Umbilical cord (tissue), 2 donors: ENCODE results near the gene SATL1. TPM values are rescaled to one million over a fixed set of nuclear protein-coding genes. Genes with fewer than 3 reads are reported as not detected.
"Not testable (repeated sequence)": the region's sequence is repeated elsewhere in the genome, so short reads cannot be mapped to it uniquely, and the experiment has no call there.

Experiments used
- DNase-seq: peaks from one replicate; pipeline ENCODE4 v3.0.0-alpha.2; 2015; ENCODE audit warnings: low spot score
- total RNA-seq: library from RNA; depleted of rRNA; stranded (reverse); fragments of >200 nt; gene quantifications from one replicate; pipeline ENCODE4 v1.2.3, GENCODE V29; 2014; ENCODE audit warnings: low replicate concordance; ENCODE audit not compliant: insufficient read depth

SATL1 gene, protein sequence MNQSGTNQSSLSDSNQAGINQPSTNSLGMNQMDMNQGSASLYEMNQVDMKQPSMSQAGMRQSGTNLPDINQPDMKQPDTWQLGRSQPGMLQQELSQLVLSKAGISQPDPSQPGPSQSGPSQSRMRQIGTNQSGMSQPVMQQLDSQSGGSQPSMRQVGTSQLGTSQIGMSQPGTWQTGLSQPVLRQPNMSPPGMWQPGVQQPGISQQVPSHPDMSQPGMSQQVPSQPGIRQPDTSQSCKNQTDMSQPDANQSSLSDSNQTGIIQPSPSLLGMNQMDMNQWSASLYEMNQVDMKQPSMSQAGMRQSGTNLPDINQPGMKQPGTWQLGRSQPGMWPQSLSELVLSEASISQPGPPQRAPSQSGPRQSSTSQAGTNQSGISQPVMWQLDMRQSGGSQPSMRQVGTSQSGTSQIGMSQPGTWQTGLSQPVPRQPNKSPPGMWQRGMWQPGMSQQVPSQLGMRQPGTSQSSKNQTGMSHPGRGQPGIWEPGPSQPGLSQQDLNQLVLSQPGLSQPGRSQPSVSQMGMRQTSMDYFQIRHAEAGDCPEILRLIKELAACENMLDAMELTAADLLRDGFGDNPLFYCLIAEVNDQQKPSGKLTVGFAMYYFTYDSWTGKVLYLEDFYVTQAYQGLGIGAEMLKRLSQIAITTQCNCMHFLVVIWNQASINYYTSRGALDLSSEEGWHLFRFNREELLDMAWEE
- 4.3 TPM for total RNA-seq

DNA sequence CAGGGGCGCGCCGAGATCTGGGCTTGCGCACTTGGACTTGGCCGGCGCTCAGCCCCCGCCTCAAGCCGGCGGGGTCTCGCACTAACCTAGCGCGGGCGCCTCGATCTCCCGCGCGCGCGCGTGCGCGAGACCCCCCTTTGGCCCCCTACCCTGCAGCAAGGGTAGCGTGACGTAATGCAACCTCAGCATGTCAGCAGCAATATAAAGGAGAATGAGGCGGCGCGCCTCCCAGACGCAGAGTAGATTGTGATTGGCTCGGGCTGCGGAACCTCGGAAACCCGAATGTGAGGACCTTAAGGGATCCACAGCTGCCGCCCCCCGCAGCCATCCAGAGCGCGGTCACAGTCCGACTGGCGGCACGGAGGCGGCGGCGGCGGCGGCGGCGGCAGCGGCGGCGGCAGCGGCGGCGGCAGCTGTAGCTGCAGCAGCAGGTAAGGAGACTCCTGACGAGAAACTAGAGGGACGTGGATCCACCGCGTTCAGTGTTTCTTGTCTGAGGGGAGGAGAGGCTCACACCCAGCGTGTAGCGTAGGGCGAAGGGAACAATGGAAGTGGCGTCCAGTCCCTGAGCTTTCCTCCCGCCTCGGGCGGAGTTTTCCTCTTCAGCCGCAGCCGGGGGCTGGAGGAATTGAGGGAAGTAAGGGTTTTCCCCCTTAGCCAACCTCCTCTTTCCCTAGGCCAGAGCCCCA lies at the start of gene SATL1, which contains the start of gene ZNF711:
Gene SATL1 (minus strand): TSS at position 19 of the 689 bp plus-strand sequence. CDS start 134,811 bp downstream, outside the sequence.
Gene ZNF711 (plus strand): TSS at position 231 of the 689 bp plus-strand sequence. CDS start 3,582 bp downstream, outside the sequence.
- DNase-seq, result peak; percentile 79

GRCh38 chrX:85288992-85289723 lies 45.6 kb upstream of the SATL1 start:
- no peak for DNase-seq

DNA sequence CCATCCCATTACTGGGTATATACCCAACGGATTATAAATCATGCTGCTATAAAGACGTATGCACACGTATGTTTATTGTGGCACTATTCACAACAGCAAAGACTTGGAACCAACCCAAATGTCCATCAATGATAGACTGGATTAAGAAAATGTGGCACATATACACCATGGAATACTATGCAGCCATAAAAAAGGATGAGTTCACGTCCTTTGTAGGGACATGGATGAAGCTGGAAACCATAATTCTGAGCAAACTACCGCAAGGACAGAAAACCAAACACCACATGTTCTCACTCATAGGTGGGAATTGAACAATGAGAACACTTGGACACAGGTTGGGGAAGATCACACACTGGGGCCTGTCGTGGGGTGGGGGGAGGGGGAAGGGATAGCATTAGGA lies 41.7 kb upstream of the SATL1 start:
- DNase-seq, result not testable (repeated sequence)

DNA sequence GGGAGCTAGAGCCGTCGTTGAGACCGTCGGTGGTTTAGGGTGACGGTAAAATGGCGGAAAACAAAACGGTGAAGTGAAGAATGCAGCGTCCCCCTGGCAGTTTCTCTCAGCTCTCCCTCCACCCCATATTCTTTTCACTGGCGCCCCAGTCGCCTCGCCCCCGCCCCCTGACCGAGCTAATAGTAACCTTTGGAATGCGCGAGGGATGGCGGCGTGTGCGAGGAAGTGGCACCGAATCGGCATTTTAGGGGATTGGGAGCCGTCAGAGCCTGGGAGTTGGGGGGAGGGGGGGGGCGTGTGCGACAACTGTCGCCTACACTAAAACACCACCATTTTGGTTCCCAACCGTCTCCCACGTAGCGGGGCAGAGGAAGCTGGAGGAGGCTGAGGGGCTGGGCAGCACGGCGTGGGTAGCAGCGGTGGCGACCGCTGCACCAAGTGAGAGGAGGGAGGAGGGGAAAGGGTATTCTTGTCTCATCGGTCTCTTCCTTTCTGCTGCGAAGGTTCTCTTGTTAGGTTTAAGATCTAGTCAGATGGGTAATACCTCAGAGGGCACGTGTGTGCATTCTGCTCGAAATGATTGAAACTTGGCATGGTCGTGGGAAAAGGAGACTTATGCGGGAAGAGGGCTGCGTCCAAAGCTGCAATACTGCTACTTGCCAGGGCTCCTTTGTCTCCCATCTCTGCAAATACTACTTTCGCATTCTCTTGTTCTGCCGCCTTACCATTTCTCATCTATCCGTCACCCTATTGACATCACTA lies 1.1 kb upstream of the SATL1 start:
- DNase-seq, result peak; percentile 22

DNA sequence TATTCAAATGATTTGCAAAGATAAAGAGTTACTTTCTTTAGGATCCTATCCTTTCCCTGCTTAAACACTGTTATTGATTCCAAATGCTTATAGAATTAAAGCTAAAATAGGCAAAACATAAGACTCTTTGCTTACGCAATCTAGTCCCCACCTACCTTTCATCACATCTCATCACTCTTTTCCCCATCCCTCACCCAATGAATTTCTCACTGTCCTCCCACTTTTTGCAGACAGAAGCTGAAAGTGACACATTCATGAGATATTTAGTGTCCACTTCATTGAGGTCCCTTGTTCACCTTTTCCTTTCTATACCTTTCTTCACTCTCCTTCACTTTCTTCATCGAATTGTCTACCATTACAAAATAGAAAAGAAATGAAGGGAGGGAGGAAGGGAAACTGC lies 424 bp downstream of the SATL1 start:
- peak; percentile 0 for DNase-seq

DNA sequence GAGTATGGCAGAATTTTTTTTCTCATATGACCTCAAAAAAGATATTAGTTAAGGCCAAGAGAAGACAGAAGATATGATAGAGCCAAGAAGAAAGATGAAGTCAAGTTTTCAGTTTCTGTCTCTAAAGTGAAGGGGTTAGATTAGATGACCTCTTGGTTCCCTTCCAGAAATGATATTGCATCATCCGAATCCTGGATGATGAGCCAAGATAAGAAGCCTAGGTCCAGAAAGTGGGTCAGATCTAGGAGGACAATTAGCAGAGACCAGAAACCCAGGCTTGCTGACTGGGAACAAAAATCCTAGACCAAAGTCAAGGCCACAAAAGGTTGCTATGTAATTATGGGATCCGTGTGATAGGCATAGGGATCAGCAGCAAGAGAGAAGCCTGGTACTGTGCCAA lies 20.2 kb downstream of the SATL1 start:
- no peak for DNase-seq

- no peak for DNase-seq
Measured at GRCh38 chrX:85221361-85221760, 22.2 kb downstream of the SATL1 start.

GRCh38 chrX:85215946-85216345 lies 27.6 kb downstream of the SATL1 start:
- no peak for DNase-seq

DNA sequence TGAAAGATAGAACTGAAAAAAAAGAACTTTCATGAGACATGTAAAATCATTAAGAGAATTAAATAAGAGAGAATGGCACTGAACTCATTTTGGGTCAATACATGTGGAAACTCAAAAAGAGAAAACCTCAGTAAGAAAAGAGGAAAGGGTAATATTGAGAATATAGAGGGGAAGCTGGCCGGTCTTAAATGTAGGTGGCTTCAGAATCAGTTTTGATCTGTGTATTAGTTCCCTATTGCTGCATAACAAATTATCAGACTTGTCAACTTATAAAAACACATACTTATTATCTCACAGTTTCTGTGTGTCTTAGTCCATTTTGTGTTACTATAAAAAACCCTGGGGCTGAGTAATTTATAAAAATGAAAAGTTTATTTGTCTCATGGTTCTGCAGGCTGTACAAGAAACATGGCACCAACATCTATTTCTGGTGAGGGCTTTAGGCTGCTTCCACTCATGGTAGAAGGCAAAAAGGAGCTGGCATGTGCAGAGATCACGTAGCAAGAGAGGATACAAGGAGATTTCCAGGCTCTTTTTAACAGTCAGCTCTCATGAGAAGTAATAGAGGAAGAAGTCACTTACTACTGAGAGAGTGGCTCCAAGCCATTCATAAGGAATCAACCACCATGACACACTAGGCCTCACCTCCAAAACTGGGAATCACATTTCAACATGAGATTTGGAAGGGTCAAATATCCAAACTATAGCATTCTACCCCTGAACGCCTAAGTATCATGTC lies 29.6 kb downstream of the SATL1 start:
- DNase-seq, result no peak

DNA sequence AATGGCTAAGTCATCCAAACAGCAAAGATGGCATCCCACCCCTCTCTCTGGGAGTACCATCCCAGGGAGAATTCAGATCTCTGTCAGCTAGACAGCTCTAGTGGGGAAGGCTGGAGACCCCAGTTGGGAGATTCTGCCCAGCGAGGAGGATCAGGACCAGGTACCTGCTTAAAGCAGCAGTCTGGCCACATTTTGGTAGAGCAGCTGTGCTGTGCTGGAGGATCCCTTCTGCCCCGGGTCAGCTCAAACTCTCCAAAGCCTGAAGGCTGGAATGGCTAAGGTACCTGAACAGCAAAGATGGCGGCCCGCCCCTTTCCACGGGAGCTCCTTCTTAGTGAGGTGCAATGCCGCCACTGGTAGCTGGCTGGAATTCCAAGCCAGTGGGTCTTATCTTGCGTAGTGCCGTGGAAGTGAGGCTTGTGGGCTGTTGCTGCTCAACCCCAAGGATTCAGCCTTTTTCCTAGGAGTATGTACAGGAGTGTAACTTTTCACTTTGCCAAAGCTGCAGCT lies 40.1 kb downstream of the SATL1 start:
- DNase-seq, result no peak

DNA sequence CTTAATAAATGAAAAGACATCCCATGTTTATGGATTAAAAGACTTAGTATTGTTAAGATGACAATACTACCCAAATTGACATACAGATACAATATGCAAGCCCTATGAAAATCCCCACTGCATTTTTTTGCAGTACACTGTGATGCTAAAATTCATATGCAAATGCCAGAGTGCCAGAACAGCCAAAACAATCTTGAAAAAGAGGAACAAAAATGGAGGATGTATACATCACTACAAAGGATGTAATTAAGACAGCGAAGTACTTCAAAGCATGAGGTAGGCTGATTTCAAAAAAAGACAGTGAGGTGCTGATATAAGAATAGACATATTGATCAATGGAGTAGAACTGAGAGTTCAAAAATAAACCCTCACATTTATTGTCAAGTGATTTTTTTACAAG lies 47.3 kb downstream of the SATL1 start:
- no peak for DNase-seq

GRCh38 chrX:85159644-85160043 lies 83.9 kb downstream of the SATL1 start:
- DNase-seq, result no peak

- DNase-seq, result no peak
Measured at GRCh38 chrX:85140964-85141363, 102.6 kb downstream of the SATL1 start.

DNA sequence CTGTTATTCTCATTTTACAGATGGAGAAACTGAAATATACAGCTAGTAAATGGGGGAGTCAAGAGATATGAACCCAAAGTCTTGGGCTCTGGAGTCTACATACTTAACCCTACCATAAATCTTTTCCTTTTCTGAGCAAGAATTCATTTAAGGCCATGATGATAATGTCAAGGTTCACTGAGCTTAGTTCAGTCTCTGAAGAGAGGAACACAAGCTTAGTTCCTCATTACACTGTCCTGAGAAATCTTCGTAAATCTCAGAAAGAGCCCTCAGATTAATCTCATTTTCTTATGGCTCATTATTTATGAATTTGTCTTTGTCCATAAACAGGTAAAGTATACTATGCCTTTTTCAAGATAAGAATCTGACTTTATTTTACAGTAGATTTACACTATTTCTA lies 104.2 kb downstream of the SATL1 start:
- DNase-seq, result no peak

- no peak for DNase-seq
Measured at GRCh38 chrX:85136409-85136808, 107.2 kb downstream of the SATL1 start.

- no peak for DNase-seq
Measured at GRCh38 chrX:85115252-85115651, 128.3 kb downstream of the SATL1 start.

DNA sequence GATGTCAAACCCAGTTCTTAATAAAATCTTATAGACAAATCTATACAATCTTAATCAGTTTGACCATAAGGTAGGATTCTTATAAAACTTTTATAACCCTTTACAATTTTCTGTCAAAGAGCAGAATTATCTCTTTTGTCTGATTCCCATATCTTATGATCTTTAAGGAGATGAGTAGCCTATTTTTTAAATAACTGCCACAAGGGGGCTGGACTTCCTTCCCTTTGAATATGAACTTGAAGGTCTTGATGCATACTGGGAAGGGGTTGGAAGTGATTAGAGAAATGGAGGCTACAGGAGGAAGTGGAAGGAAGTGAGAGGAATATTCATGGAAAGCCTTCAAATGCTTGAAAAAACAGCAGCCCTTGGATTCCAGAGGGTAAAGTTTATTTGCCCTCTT lies 128.8 kb downstream of the SATL1 start:
- DNase-seq, result no peak

DNA sequence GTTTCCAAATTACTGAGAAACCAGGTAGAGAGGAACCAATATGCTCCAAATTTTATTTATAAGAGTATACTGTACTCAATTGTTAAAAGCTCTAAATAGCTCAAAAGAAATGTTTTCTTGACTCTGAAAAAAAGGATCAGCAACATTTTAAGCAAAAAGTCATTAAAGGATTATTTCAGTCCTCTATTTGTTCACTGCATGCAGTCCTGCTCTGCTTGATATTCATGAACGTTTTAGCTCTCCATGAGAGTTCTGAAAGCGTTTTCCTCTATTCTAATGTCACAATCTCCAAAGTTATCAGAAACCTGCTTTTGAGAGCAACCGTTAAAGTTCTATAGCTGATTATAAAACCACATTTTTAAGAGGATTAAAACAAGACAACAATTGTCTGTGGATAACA lies 129.4 kb downstream of the SATL1 start:
- no peak for DNase-seq

GRCh38 chrX:85113746-85114145 lies 129.8 kb downstream of the SATL1 start:
- no peak for DNase-seq

- DNase-seq, result no peak
Measured at GRCh38 chrX:85112293-85112692, 131.3 kb downstream of the SATL1 start.
